GM18499 (cell line): ENCODE results near the gene LRRC37A3.
A peak's percentile ranks its signal among the peaks of the same experiment; 100 is the strongest.
"Not testable (repeated sequence)": the region's sequence is repeated elsewhere in the genome, so short reads cannot be mapped to it uniquely, and the experiment has no call there.

Experiments
- ATAC-seq: cut with Tn5 transposase; IDR thresholded peaks from one replicate; pipeline ENCODE4 v1.9.1; 2021; ENCODE audit warnings: moderate number of reproducible peaks; ENCODE audit not compliant: insufficient read depth, unreplicated experiment

Gene LRRC37A3

GRCh38 chr17:64927444-64927843 is 8.2 kb upstream of the LRRC37A3 start:
- ATAC-seq, result not testable (repeated sequence)

GRCh38 chr17:64926430-64926829 is 7.2 kb upstream of the LRRC37A3 start:
- ATAC-seq, result not testable (repeated sequence)

GRCh38 chr17:64925244-64925643 is 6.0 kb upstream of the LRRC37A3 start:
- ATAC-seq, result not testable (repeated sequence)

- not testable (repeated sequence) for ATAC-seq
Observed at GRCh38 chr17:64923051-64923568, 3.8 kb upstream of the LRRC37A3 start.

GRCh38 chr17:64920419-64921172 is 1.3 kb upstream of the LRRC37A3 start:
- ATAC-seq, result no peak

GRCh38 chr17:64920026-64920418 is 744 bp upstream of the LRRC37A3 start:
- no peak for ATAC-seq

GRCh38 chr17:64918842-64919288 is 413 bp downstream of the LRRC37A3 start:
- ATAC-seq, result peak; percentile 14

- not testable (repeated sequence) for ATAC-seq
Observed at GRCh38 chr17:64917540-64917939, 1.7 kb downstream of the LRRC37A3 start.

- not testable (repeated sequence) for ATAC-seq
Observed at GRCh38 chr17:64915244-64915643, 4.0 kb downstream of the LRRC37A3 start.

- ATAC-seq, result not testable (repeated sequence)
Observed at GRCh38 chr17:64910191-64910514, 9.1 kb downstream of the LRRC37A3 start.

- not testable (repeated sequence) for ATAC-seq
Observed at GRCh38 chr17:64909511-64910190, 9.6 kb downstream of the LRRC37A3 start.

- not testable (repeated sequence) for ATAC-seq
Observed at GRCh38 chr17:64904069-64904468, 15.2 kb downstream of the LRRC37A3 start.

GRCh38 chr17:64897136-64897535 is 22.1 kb downstream of the LRRC37A3 start:
- ATAC-seq, result not testable (repeated sequence)

- not testable (repeated sequence) for ATAC-seq
Observed at GRCh38 chr17:64874210-64874609, 45.1 kb downstream of the LRRC37A3 start.

- ATAC-seq, result not testable (repeated sequence)
Observed at GRCh38 chr17:64847504-64848466, 71.5 kb downstream of the LRRC37A3 start.

- not testable (repeated sequence) for ATAC-seq
Observed at GRCh38 chr17:64846892-64847291, 72.4 kb downstream of the LRRC37A3 start.

GRCh38 chr17:64843918-64844317 is 75.4 kb downstream of the LRRC37A3 start:
- ATAC-seq, result not testable (repeated sequence)

- not testable (repeated sequence) for ATAC-seq
Observed at GRCh38 chr17:64842900-64843299, 76.4 kb downstream of the LRRC37A3 start.

- not testable (repeated sequence) for ATAC-seq
Observed at GRCh38 chr17:64840960-64841359, 78.3 kb downstream of the LRRC37A3 start.

- ATAC-seq, result not testable (repeated sequence)
Observed at GRCh38 chr17:64838513-64838912, 80.8 kb downstream of the LRRC37A3 start.
